ENCODE results near the gene NR1H4.
A peak's percentile ranks its signal among the peaks of the same experiment; 100 is the strongest.
"Not testable (repeated sequence)": the region's sequence is repeated elsewhere in the genome, so short reads cannot be mapped to it uniquely, and the experiment has no call there.

The NR1H4 gene

DNA sequence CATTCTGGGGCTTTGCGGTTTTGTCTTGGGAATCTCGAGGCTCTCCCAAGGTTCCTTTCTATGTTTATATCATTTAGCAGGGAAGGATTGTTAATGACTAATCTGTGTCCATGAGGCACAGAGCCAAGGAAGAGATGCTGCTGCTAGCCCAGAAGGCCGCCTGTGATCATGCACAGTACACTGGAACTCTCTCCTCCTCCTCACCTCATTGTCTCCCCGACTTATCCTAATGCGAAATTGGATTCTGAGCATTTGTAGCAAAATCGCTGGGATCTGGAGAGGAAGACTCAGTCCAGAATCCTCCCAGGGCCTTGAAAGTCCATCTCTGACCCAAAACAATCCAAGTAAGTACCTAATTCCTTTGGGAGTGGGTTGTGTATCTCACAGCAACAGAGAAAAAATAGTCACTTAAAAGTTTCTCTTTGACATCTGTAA, at the start of gene NR1H4:
NR1H4 (plus strand) TSS at position 151 of the 435 bp plus-strand sequence. CDS start 19,458 bp downstream, outside the sequence.
- H3K27me3 Mint-ChIP-seq, result no peaks in the 10 kb centered on the region

DNA sequence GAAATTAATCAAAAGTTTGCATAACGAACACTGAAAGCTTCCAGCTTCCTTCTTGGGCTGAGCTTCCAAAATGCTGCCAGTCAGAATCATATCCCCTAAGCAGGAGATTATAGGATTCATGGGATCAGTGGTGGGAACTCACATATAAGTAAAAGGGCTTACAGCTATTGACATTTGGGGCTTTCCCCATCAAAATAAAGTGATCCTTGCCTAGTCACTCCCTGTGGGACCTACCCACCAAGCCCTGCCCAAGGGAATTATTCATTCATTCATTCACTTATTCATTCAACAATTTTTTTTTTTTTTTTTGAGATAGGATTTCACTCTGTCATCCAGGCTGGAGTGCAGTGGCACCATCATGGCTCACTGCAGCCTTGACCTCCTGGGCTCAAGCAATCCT, 47.5 kb upstream of the NR1H4 start:
- Mint-ChIP-seq H3K4me1 (ENCODE audit: low read depth) (no peaks in the 10 kb centered on the region), H3K27me3 (no peaks in the 10 kb centered on the region), H3K36me3 (ENCODE audit: low read depth) (no peaks in the 10 kb centered on the region), H3K4me3 (no peak overlapping the region), H3K27ac (no peak overlapping the region), H3K9me3 (peaks cover 29% of the 10 kb centered on the region)
- intact Hi-C loops (cut with micrococcal nuclease), result no loop called here

More for the DNA sequence above, at the start of gene NR1H4:
- no peaks in the 10 kb centered on the region for H3K36me3 Mint-ChIP-seq (ENCODE audit: low read depth)
- no peak within 1 kb of the TSS for H3K4me3 Mint-ChIP-seq
- H3K27ac Mint-ChIP-seq, result no peak within 1 kb of the TSS
- no peaks in the 10 kb centered on the region for H3K9me3 Mint-ChIP-seq
- intact Hi-C loops (cut with micrococcal nuclease), result no loop called here
- H3K4me1 Mint-ChIP-seq (ENCODE audit: low read depth), result no peaks in the 10 kb centered on the region

DNA sequence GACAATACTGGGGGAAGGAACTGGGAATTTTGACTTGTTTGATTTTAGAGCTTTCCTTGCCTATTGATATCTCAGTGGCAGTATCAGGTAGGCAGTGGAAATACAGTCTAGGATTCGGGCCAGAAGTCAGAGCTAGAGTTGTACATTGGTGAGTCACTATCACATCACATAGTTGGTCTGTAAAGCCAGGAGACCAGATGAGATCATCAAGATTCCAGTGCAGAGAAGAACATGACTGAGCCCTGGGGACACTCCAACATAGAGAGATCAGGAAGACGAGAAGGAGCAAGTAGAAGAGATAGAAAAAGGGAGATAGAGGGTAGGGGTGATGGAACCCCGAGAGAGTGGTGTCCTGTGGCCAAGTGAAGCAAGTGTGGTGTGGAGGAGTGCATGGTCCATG, 46.6 kb upstream of the NR1H4 start:
- Mint-ChIP-seq H3K36me3 (ENCODE audit: low read depth) (no peaks in the 10 kb centered on the region), H3K9me3 (peaks cover 29% of the 10 kb centered on the region), H3K27ac (no peak overlapping the region), H3K4me1 (ENCODE audit: low read depth) (no peaks in the 10 kb centered on the region), H3K4me3 (no peak overlapping the region), H3K27me3 (no peaks in the 10 kb centered on the region)
- intact Hi-C loops (cut with micrococcal nuclease), result no loop called here

DNA sequence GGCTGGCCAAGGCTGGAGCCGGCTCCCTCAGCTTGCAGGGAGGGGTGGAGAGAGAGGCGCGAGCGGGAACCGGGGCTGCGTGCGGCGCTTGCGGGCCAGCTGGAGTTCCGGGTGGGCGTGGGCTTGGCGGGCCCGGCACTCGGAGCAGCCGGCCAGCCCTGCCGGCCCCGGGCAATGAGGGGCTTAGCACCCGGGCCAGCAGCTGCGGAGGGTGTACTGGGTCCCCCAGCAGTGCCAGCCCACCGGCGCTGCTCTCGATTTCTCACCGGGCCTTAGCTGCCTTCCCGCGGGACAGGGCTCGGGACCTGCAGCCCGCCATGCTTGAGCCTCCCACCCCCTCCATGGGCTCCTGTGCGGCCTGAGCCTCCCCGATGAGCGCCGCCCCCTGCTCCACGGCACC, 43.4 kb upstream of the NR1H4 start:
- intact Hi-C loops (cut with micrococcal nuclease); H3K36me3 Mint-ChIP-seq (ENCODE audit: low read depth); H3K4me3 Mint-ChIP-seq; H3K27me3 Mint-ChIP-seq; H3K27ac Mint-ChIP-seq: not testable (repeated sequence)
- H3K4me1 Mint-ChIP-seq (ENCODE audit: low read depth), result peaks cover 13% of the 10 kb centered on the region
- H3K9me3 Mint-ChIP-seq, result peaks cover 19% of the 10 kb centered on the region

DNA sequence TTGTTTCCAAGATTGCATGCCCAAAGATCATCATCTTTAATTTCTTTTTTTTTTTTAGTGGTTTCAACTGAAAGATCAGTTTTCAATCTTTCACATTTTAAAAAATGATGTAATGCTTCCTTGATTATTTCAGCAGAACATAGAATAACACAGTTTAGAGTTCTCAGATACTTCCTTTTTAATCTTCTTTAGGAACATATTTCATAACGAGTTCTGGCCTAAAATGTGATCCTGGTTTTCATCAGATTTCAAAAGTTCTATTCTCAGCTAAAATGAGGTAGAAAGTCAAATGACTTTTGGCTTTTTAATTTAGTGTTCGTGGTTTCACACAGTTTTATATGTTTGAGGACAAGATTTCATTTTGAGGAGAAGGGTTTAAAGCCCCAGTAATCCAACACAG, 40.0 kb upstream of the NR1H4 start:
- Mint-ChIP-seq H3K9me3 (peaks cover 9% of the 10 kb centered on the region), H3K4me3 (no peak overlapping the region), H3K27me3 (no peaks in the 10 kb centered on the region), H3K4me1 (ENCODE audit: low read depth) (peaks cover 24% of the 10 kb centered on the region), H3K36me3 (ENCODE audit: low read depth) (no peaks in the 10 kb centered on the region), H3K27ac (no peak overlapping the region)
- intact Hi-C loops (cut with micrococcal nuclease), result no loop called here

DNA sequence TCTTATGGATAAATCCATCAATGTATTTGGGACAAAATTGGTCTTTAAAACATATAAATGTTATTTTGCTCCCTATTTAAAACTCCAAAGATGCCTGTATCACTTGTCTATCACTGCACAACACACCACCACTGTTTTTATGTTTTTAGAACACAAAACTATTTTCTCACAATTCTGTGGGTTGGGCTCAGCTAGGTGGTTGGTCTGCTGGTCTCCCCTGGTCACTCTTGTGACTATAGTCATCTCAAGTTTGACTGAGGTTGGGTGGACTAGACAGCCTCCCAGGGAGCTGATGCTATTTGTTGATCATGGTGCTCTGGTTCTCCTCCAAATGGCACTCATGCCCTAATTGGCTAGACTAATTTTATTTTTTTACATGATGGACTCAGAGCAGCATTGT, 39.5 kb upstream of the NR1H4 start:
- no peak overlapping the region for H3K27ac Mint-ChIP-seq
- H3K4me3 Mint-ChIP-seq, result no peak overlapping the region
- intact Hi-C loops (cut with micrococcal nuclease), result no loop called here
- peaks cover 9% of the 10 kb centered on the region for H3K9me3 Mint-ChIP-seq
- H3K4me1 Mint-ChIP-seq (ENCODE audit: low read depth), result peaks cover 24% of the 10 kb centered on the region
- no peaks in the 10 kb centered on the region for H3K36me3 Mint-ChIP-seq (ENCODE audit: low read depth)
- no peaks in the 10 kb centered on the region for H3K27me3 Mint-ChIP-seq

DNA sequence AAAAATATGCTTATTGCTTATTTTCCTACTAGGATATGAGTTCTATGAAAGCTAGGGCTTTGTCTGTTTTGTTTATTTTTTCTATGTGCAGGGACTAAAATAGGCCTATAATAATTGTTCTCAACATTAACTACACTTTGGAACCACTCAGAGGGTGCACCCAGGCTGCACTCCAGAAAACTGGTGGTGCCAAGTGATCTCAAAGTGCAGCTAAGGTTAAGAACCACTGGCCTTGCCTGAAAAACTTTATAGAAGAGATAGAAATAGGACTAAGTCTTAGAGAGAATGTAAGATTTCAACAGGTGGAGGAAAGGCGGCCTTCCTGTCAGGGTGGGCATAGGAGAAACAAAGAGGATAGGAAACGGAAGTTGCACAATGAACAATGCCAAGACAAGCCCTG, 37.7 kb upstream of the NR1H4 start:
- H3K27ac Mint-ChIP-seq, result no peak overlapping the region
- peaks cover 24% of the 10 kb centered on the region for H3K4me1 Mint-ChIP-seq (ENCODE audit: low read depth)
- no peak overlapping the region for H3K4me3 Mint-ChIP-seq
- no peaks in the 10 kb centered on the region for H3K36me3 Mint-ChIP-seq (ENCODE audit: low read depth)
- no peaks in the 10 kb centered on the region for H3K27me3 Mint-ChIP-seq
- H3K9me3 Mint-ChIP-seq, result no peaks in the 10 kb centered on the region
- intact Hi-C loops (cut with micrococcal nuclease), result no loop called here

DNA sequence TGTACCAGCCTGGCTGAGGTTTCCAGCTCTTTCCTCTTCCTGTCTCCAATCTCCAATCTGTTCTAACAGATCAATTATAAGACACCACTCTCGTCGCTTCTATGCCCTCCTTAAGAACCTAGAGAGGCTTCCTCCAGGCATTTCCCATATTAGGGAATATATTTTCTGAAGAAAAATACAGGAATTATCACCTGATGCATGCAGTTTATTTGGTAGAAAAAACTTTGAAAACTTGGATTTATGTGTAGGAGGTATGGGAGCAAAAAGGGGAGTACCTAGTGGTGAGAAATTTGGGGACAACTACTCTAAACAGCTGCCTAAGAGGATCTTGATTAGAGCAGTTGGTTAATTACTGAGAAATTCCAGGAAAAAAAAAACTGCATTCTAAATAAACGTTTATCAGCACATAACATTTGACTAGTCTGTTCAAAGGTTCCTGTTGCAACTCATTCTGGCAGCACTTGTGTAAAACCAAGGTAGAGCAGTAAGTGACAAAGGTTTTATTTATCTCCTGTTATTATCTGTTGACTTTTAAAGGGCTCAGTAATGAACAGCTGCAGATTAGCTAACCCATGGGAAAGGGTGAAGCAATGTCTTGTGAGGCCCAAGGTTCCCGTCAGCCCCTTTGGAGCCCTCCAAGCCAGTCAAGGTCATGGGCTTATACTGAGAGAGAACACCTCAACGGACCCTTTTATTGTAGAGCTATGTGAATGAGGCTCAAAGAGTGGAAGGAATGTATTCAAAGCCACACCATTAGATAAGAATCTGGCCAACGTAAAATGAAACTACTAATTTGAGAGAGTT, 36.4 kb upstream of the NR1H4 start:
- Mint-ChIP-seq H3K36me3 (ENCODE audit: low read depth) (no peaks in the 10 kb centered on the region), H3K27me3 (no peaks in the 10 kb centered on the region), H3K9me3 (no peaks in the 10 kb centered on the region), H3K4me1 (ENCODE audit: low read depth) (peaks cover 24% of the 10 kb centered on the region), H3K4me3 (no peak overlapping the region), H3K27ac (no peak overlapping the region)
- intact Hi-C loops (cut with micrococcal nuclease), result no loop called here

DNA sequence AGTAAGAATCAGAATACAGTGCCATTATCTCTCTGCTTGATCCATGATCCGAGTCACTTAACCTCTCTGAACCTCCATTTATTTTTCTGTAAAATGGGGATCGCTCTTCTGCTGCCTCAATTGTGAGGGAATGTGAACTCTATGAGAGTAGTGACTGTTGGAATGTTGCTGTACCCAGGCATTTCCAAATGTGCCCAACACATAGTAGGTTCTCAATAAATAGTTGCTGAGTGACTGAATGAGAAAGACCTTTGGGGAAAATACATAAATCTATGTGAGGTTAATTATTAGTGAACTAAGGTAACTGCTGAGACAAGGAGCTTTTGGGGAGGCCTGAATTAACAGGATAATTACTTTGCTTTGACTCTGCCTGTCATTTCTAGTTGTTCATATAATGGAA, 33.9 kb upstream of the NR1H4 start:
- Mint-ChIP-seq H3K9me3 (no peaks in the 10 kb centered on the region), H3K27ac (no peak overlapping the region), H3K4me3 (no peak overlapping the region), H3K36me3 (ENCODE audit: low read depth) (no peaks in the 10 kb centered on the region), H3K4me1 (ENCODE audit: low read depth) (peaks cover 13% of the 10 kb centered on the region), H3K27me3 (no peaks in the 10 kb centered on the region)
- intact Hi-C loops (cut with micrococcal nuclease), result no loop called here

DNA sequence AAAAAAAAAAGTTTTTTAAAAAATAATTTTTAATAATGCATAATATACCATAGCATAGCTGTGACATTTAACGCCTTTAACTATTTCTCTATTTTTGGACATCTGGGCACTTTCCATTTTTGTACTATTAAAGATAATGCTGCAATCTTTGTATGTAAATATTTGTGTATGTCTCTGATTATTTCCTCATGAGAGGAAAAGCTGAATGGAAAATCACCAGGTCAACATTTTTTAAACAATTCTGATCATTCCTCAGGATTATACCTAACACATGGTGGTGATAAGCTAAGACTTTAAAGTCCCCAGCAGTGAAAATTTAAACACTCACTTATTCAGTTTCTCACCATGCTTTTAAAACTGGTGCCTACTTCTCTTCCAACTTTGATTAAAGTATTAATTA, 31.3 kb upstream of the NR1H4 start:
- intact Hi-C loops (cut with micrococcal nuclease), result no loop called here
- Mint-ChIP-seq H3K4me3 (no peak overlapping the region), H3K4me1 (ENCODE audit: low read depth) (peaks cover 6% of the 10 kb centered on the region), H3K27ac (no peak overlapping the region), H3K36me3 (ENCODE audit: low read depth) (no peaks in the 10 kb centered on the region), H3K9me3 (no peaks in the 10 kb centered on the region), H3K27me3 (no peaks in the 10 kb centered on the region)

DNA sequence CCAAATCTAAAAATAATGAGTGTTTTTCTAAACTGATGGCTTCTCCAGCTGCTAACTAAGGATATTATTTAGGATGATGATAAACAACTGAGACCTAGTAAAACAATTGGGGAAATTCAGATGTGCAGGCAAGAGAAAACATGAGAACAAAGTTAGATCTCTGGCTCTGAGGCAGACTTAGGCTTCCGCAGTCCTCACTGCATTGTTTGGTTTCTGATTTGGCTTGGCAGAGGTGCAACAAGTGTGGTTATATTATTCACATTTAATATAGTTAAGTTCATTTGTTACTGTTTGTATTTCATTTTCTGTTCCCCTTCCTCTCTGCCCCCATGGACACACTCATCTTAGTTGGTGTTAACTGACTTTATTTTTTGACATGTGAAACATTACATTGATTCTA, 30.2 kb upstream of the NR1H4 start:
- Mint-ChIP-seq H3K27me3 (no peaks in the 10 kb centered on the region), H3K4me3 (no peak overlapping the region), H3K36me3 (ENCODE audit: low read depth) (no peaks in the 10 kb centered on the region), H3K27ac (no peak overlapping the region), H3K9me3 (no peaks in the 10 kb centered on the region), H3K4me1 (ENCODE audit: low read depth) (peaks cover 7% of the 10 kb centered on the region)
- intact Hi-C loops (cut with micrococcal nuclease), result no loop called here

DNA sequence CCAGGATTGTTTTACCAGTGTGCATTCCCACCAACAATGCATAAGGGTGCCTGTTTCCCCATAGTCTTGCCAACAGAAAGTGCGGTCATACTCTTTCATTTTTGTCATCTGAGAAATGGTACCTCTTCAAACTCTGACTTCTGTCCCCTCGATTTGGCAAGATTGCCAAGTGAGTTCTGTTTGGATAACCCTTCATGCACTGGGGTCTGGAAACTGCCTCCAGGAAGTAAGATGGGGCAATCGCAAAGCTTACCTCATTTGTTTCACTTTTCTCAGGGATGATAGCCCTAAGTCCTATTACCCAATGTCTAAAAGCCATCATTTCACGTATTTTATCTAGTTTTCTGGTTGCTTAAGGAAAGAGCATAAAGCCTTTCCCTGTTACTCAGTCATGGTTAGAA, 28.6 kb upstream of the NR1H4 start:
- Mint-ChIP-seq H3K36me3 (ENCODE audit: low read depth) (no peaks in the 10 kb centered on the region), H3K4me3 (no peak overlapping the region), H3K9me3 (no peaks in the 10 kb centered on the region), H3K4me1 (ENCODE audit: low read depth) (peaks cover 7% of the 10 kb centered on the region), H3K27ac (no peak overlapping the region), H3K27me3 (no peaks in the 10 kb centered on the region)
- intact Hi-C loops (cut with micrococcal nuclease), result no loop called here

DNA sequence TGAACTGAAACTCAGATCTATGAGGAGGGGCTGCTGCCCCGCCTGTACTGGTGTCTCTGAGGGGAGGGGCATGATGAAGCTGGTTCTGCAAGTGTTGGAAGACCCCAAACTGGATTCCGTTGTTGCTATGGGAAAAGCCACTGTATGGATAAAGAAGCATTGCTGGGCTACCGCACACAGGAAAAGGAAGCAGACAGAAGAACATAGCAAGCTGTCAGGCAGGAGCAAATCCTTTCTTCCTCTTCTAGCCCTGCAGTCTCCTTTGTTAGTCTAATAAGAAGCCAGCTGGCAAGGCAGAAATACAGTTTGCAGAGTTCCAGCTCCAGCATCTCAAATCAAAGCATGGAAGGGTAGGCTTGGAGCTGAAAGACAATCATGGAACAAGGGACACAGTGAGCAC, 26.3 kb upstream of the NR1H4 start:
- no peak overlapping the region for H3K27ac Mint-ChIP-seq
- H3K27me3 Mint-ChIP-seq, result peaks cover 2% of the 10 kb centered on the region
- peak overlapping the region; percentile 48 for H3K4me3 Mint-ChIP-seq
- H3K9me3 Mint-ChIP-seq, result no peaks in the 10 kb centered on the region
- H3K4me1 Mint-ChIP-seq (ENCODE audit: low read depth), result peaks cover 7% of the 10 kb centered on the region
- intact Hi-C loops (cut with micrococcal nuclease), result no loop called here
- no peaks in the 10 kb centered on the region for H3K36me3 Mint-ChIP-seq (ENCODE audit: low read depth)

DNA sequence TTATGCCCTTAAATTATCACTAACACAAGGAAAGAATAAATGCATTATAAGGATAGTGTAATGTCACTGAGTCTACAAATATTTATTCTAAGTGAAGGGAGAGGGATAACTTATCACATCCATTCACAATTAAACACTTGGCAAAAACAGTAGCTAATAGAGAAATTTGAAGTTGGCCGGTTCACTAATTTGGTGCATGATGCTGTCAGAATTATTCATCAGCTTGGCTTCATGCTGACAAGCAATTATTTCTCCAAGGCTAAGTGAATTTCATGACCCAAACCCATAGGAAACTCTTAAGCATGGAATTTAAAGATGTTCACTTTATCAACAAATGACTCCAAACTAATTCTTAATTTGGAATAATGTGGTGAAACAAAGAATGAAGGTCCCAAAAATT, 25.0 kb upstream of the NR1H4 start:
- Mint-ChIP-seq H3K36me3 (ENCODE audit: low read depth) (no peaks in the 10 kb centered on the region), H3K27ac (no peak overlapping the region), H3K9me3 (no peaks in the 10 kb centered on the region), H3K27me3 (peaks cover 2% of the 10 kb centered on the region), H3K4me1 (ENCODE audit: low read depth) (peaks cover 7% of the 10 kb centered on the region), H3K4me3 (no peak overlapping the region)
- intact Hi-C loops (cut with micrococcal nuclease), result no loop called here

DNA sequence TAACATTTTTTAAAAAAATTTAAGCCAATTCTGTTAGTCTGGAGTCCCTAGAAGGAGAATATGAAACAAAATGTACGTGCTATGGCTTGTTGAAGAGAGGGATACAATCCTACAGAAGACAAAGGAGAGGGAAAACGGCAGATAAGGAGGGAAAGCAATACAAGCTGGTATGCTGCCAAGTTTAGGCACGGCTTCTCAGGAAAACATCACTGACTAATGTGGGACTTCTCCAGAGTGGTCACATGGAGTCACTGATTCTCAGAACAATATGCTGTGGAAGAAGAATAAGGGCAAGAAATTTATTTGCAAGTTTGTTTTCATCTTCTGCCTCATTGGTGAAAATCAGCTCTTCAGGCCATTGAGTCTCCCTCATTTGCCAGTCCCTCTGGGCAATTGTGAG, 22.9 kb upstream of the NR1H4 start:
- H3K9me3 Mint-ChIP-seq, result no peaks in the 10 kb centered on the region

More for the DNA sequence above, 22.9 kb upstream of the NR1H4 start:
- Mint-ChIP-seq H3K27ac (no peak overlapping the region), H3K4me3 (no peak overlapping the region), H3K4me1 (ENCODE audit: low read depth) (peaks cover 7% of the 10 kb centered on the region), H3K36me3 (ENCODE audit: low read depth) (no peaks in the 10 kb centered on the region), H3K27me3 (peaks cover 4% of the 10 kb centered on the region)
- intact Hi-C loops (cut with micrococcal nuclease), result no loop called here
